Liver (tissue), 9 donors: ENCODE measurements around the gene EEA1. TPM values are rescaled to one million over a fixed set of nuclear protein-coding genes. Genes with fewer than 3 reads are reported as not detected.

Source experiments
- DNase-seq: peaks from one replicate; pipeline ENCODE4 v3.0.0-alpha.2; 2017; ENCODE audit warnings: low spot score
- H3K27ac ChIP-seq, 2 donors: one replicate each; pipeline ENCODE4 v1.7.0; 2013; ENCODE audit warnings: inconsistent platforms in 2 of 2, low read length in 2 of 2, control low read depth in 1 of 2, low read depth in 1 of 2, mild to moderate bottlenecking in 1 of 2
- H3K27me3 ChIP-seq, 4 donors: one replicate each; pipeline versions ENCODE4 v1.6.1 to v1.7.0; 2013; ENCODE audit warnings: low read length in 3 of 4, inconsistent platforms in 1 of 4, mild to moderate bottlenecking in 1 of 4, moderate library complexity in 1 of 4; ENCODE audit not compliant: control insufficient read depth in 4 of 4, insufficient read depth in 4 of 4
- H3K36me3 ChIP-seq, 4 donors: one replicate each; pipeline versions ENCODE4 v1.6.1 to v1.7.0; 2013; ENCODE audit warnings: low read length in 3 of 4, mild to moderate bottlenecking in 3 of 4, low read depth in 1 of 4, moderate library complexity in 1 of 4; ENCODE audit not compliant: control insufficient read depth in 4 of 4, insufficient read depth in 3 of 4
- H3K4me1 ChIP-seq, 4 donors: one replicate each; pipeline versions ENCODE4 v1.6.1 to v1.7.0; 2013; ENCODE audit warnings: low read length in 3 of 4, mild to moderate bottlenecking in 3 of 4, moderate library complexity in 1 of 4; ENCODE audit not compliant: control insufficient read depth in 4 of 4, insufficient read depth in 4 of 4
- H3K4me3 ChIP-seq, 3 donors: one replicate each; pipeline versions ENCODE4 v1.6.1 to v1.7.0; 2013; ENCODE audit warnings: low read length in 3 of 3, control low read depth in 1 of 3, low read depth in 1 of 3, mild to moderate bottlenecking in 1 of 3
- H3K9ac ChIP-seq, 2 donors: one replicate each; pipeline ENCODE4 v1.7.0; 2013; ENCODE audit warnings: low read length in 2 of 2, mild to moderate bottlenecking in 2 of 2, moderate library complexity in 2 of 2, control low read depth in 1 of 2, low read depth in 1 of 2
- H3K9me3 ChIP-seq, 4 donors: one replicate each; pipeline versions ENCODE4 v1.6.1 to v1.7.0; 2013; ENCODE audit warnings: low read length in 3 of 4; ENCODE audit not compliant: control insufficient read depth in 4 of 4
- EGR1 ChIP-seq, 2 donors: IDR thresholded peaks; 2 replicates each; pipeline ENCODE4 v1.6.1; 2016 to 2018; ENCODE audit warnings: antibody characterized with exemption in 2 of 2, low read depth in 2 of 2
- FOXA1 ChIP-seq: IDR thresholded peaks from 2 replicates; pipeline ENCODE4 v1.6.1; 2016; ENCODE audit warnings: antibody characterized with exemption
- FOXA2 ChIP-seq: IDR thresholded peaks from 2 replicates; pipeline ENCODE4 v1.6.1; 2016; ENCODE audit warnings: antibody characterized with exemption
- GABPA ChIP-seq, 2 donors: IDR thresholded peaks in 1 of 2; conservative IDR thresholded peaks in 1 of 2; 2 replicates each; pipeline ENCODE4 v1.6.1; 2016; ENCODE audit warnings: antibody characterized with exemption in 2 of 2, mild to moderate bottlenecking in 1 of 2, moderate library complexity in 1 of 2
- HNF4A ChIP-seq, 2 donors: conservative IDR thresholded peaks; 2 replicates each; pipeline ENCODE4 v1.6.1; 2016; ENCODE audit warnings: antibody characterized with exemption in 2 of 2, mild to moderate bottlenecking in 2 of 2
- HNF4G ChIP-seq: IDR thresholded peaks from 2 replicates; pipeline ENCODE4 v1.6.1; 2016; ENCODE audit warnings: antibody characterized with exemption
- JUND ChIP-seq, 2 donors: IDR thresholded peaks; 2 replicates each; pipeline ENCODE4 v1.6.1; 2016; ENCODE audit warnings: antibody characterized with exemption in 2 of 2
- MAX ChIP-seq: IDR thresholded peaks from 2 replicates; pipeline ENCODE4 v1.6.1; 2016; ENCODE audit warnings: antibody characterized with exemption
- NR2F2 ChIP-seq: IDR thresholded peaks from 2 replicates; pipeline ENCODE4 v1.6.1; 2016; ENCODE audit warnings: antibody characterized with exemption
- RAD21 ChIP-seq, 2 donors: IDR thresholded peaks; 2 replicates each; pipeline ENCODE4 v1.6.1; 2016; ENCODE audit warnings: antibody characterized with exemption in 2 of 2, mild to moderate bottlenecking in 2 of 2
- REST ChIP-seq: IDR thresholded peaks from 2 replicates; pipeline ENCODE4 v1.6.1; 2016; ENCODE audit warnings: antibody characterized with exemption, mild to moderate bottlenecking
- RXRA ChIP-seq, 2 donors: IDR thresholded peaks; 2 replicates each; pipeline ENCODE4 v1.6.1; 2017 to 2018; ENCODE audit warnings: antibody characterized with exemption in 2 of 2, mild to moderate bottlenecking in 1 of 2
- SP1 ChIP-seq: IDR thresholded peaks from 2 replicates; pipeline ENCODE4 v1.6.1; 2018; ENCODE audit warnings: antibody characterized with exemption, mild to moderate bottlenecking
- TAF1 ChIP-seq: conservative IDR thresholded peaks from 2 replicates; pipeline ENCODE4 v1.6.1; 2016; ENCODE audit warnings: antibody characterized with exemption, mild to moderate bottlenecking
- YY1 ChIP-seq: IDR thresholded peaks from 2 replicates; pipeline ENCODE4 v1.6.1; 2016; ENCODE audit warnings: antibody characterized with exemption, mild to moderate bottlenecking
- ZBTB33 ChIP-seq: IDR thresholded peaks from 2 replicates; pipeline ENCODE4 v1.6.1; 2016; ENCODE audit warnings: antibody characterized with exemption
- WGBS: extraction: QIAGEN DNeasy Blood & Tissue Kit; methylation state at CpG from one replicate; pipeline ENCODE4 v1.1.7; 2013; 5-methylcytosine and 5-hydroxymethylcytosine counted together
- polyA plus RNA-seq, 2 donors: library from polyadenylated mRNA; stranded (reverse) in 1 of 2; unstranded in 1 of 2; fragments of 200-250 nt in 1 of 2; fragments of >200 nt in 1 of 2; fragmentation: Nextera tagmentation in 1 of 2; extraction: Ambion mirVana in 1 of 2; gene quantifications; one replicate each; pipeline versions ENCODE4 v1.2.1 to v1.2.3, GENCODE V29; 2013 to 2015
- total RNA-seq, 2 donors: library from RNA; depleted of rRNA; stranded (reverse); fragments of >200 nt; gene quantifications; one replicate each; pipeline ENCODE4 v1.2.3, GENCODE V29; 2014
- TF ChIP-seq, protein P1 (sequence below): IDR thresholded peaks from 2 replicates; pipeline ENCODE4 v1.6.1; 2016; ENCODE audit warnings: antibody characterized with exemption
- TF ChIP-seq, protein P2 (sequence below): fragments of 150-350 bp; IDR thresholded peaks from 2 replicates; pipeline ENCODE4 v1.5.1; 2017; ENCODE audit warnings: improper control_type of control experiment, low read depth, low read length; ENCODE audit not compliant: missing input control
- donor health status: healthy.
- donor health status: healthy.
- donor health status: healthy.
- donor health status: healthy.
- donor health status: healthy.

The EEA1 gene
- total and polyA plus RNA-seq, 4 donors = 2.5 to 15.8 (median 9.1) TPM

DNA sequence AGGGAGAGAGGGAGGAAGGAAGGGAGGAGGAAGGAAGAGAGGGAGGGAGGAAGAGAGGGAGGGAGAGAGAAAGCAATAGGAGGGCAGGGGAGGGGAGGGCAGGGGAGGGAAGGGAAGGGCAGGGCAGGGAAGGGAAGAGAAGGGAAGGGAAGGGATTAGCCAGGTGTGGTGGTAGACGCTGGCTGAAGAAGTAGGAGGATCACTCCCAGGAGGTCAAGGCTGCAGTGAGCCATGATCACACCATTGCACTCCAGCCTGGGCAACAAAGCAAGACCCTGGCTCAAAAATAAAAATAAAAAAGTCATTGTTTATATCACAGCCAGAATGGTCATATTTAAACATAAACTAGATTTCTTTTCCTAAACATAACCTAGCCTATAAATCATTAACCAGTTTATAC is 20.4 kb upstream of the EEA1 start:
- H3K4me3 ChIP-seq = no peak overlapping the region
- TF ChIP-seq HNF4G (no peak), SP1 (no peak), YY1 (no peak), ZBTB33 (no peak), GABPA (IDR thresholded peaks at IDR 0.05 in 1 of 2, conservative IDR thresholded peaks at IDR 0.05 in 1 of 2) (no peak), REST (no peak), RXRA (IDR thresholded peaks at IDR 0.05) (no peak), JUND (IDR thresholded peaks at IDR 0.05) (no peak), FOXA2 (no peak), RAD21 (IDR thresholded peaks at IDR 0.05) (no peak), FOXA1 (no peak), HNF4A (conservative IDR thresholded peaks at IDR 0.05) (no peak), TAF1 (no peak), NR2F2 (no peak), EGR1 (IDR thresholded peaks at IDR 0.05; ENCODE audit: low read depth in 2 of 2) (no peak), MAX (no peak)
- TF ChIP-seq, protein P1, sequence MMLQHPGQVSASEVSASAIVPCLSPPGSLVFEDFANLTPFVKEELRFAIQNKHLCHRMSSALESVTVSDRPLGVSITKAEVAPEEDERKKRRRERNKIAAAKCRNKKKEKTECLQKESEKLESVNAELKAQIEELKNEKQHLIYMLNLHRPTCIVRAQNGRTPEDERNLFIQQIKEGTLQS = no peak
- TF ChIP-seq, protein P2, sequence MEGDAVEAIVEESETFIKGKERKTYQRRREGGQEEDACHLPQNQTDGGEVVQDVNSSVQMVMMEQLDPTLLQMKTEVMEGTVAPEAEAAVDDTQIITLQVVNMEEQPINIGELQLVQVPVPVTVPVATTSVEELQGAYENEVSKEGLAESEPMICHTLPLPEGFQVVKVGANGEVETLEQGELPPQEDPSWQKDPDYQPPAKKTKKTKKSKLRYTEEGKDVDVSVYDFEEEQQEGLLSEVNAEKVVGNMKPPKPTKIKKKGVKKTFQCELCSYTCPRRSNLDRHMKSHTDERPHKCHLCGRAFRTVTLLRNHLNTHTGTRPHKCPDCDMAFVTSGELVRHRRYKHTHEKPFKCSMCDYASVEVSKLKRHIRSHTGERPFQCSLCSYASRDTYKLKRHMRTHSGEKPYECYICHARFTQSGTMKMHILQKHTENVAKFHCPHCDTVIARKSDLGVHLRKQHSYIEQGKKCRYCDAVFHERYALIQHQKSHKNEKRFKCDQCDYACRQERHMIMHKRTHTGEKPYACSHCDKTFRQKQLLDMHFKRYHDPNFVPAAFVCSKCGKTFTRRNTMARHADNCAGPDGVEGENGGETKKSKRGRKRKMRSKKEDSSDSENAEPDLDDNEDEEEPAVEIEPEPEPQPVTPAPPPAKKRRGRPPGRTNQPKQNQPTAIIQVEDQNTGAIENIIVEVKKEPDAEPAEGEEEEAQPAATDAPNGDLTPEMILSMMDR = no peak
- peaks cover 0 to 14% (median 10%) of the 10 kb centered on the region in 4 donors for H3K9me3 ChIP-seq
- WGBS = 73% methylated on average over 1 of the region's 1 CpG
- no peak overlapping the region for H3K27ac ChIP-seq
- no peak overlapping the region for H3K9ac ChIP-seq
- H3K4me1 ChIP-seq = peaks cover 0 to 7% (median 2%) of the 10 kb centered on the region in 4 donors
- no peaks in the 10 kb centered on the region for H3K27me3 ChIP-seq
- no peak for DNase-seq
- H3K36me3 ChIP-seq = no peaks in the 10 kb centered on the region
